Measurements from ENCODE around the gene THSD4. TPM values are rescaled to one million over a fixed set of nuclear protein-coding genes. Genes with fewer than 3 reads are reported as not detected.
A peak's percentile ranks its signal among the peaks of the same experiment; 100 is the strongest.
"Not testable (repeated sequence)": the region's sequence is repeated elsewhere in the genome, so short reads cannot be mapped to it uniquely, and the experiment has no call there.

THSD4 gene
- total and polyA plus RNA-seq, 8 donors: 15.7 to 43.3 (median 19.1) TPM

GRCh38 chr15:71434774-71435173, 319.5 kb downstream of the THSD4 start:
- Histone ChIP-seq H3K27ac (no peak overlapping the region), H3K36me3 (no peaks in the 10 kb centered on the region), H3K27me3 (no peaks in the 10 kb centered on the region), H3K4me1 (peaks cover 0 to 3% of the 10 kb centered on the region in 2 donors), H3K4me3 (no peak overlapping the region), H3K9me3 (peaks cover 0 to 2% of the 10 kb centered on the region in 2 donors)
- intact Hi-C loops (cut with DNase I): loop anchor here in 1 of 2 donors (5.0 to 10.0 kb wide), 2 partner anchors 50 to 317 kb away; partner anchors contain the start of gene THSD4
- DNase-seq: no peak
- no peak for ATAC-seq
- no peak for TF ChIP-seq CTCF (IDR thresholded peaks at IDR 0.05)

- no peak for ATAC-seq
- intact Hi-C loops (cut with DNase I): loop anchor here in 1 of 2 donors (5.0 to 10.0 kb wide), 2 partner anchors 51 to 318 kb away; partner anchors contain the start of gene THSD4
- Histone ChIP-seq H3K9me3 (peaks cover 0 to 2% of the 10 kb centered on the region in 2 donors), H3K27ac (no peak overlapping the region), H3K36me3 (no peaks in the 10 kb centered on the region), H3K4me3 (no peak overlapping the region), H3K27me3 (no peaks in the 10 kb centered on the region), H3K4me1 (peaks cover 4 to 9% of the 10 kb centered on the region in 2 donors)
- DNase-seq: no peak
- no peak for TF ChIP-seq CTCF (IDR thresholded peaks at IDR 0.05)
These were observed 320.3 kb downstream of the THSD4 start for GRCh38 chr15:71435552-71435951.

GRCh38 chr15:71436854-71437253, 321.6 kb downstream of the THSD4 start:
- ATAC-seq: no peak
- TF ChIP-seq CTCF (IDR thresholded peaks at IDR 0.05): no peak
- intact Hi-C loops (cut with DNase I): loop anchor here in 1 of 2 donors (5.0 to 10.0 kb wide), 2 partner anchors 52 to 320 kb away; partner anchors contain the start of gene THSD4
- no peak for DNase-seq
- Histone ChIP-seq H3K36me3 (no peaks in the 10 kb centered on the region), H3K27ac (peak overlapping the region in 1 of 2 donors; percentile 36), H3K9me3 (peaks cover 0 to 2% of the 10 kb centered on the region in 2 donors), H3K4me1 (peaks cover 5 to 13% of the 10 kb centered on the region in 2 donors), H3K4me3 (no peak overlapping the region), H3K27me3 (no peaks in the 10 kb centered on the region)

- intact Hi-C loops (cut with DNase I): loop anchor here in 1 of 2 donors (5.0 to 10.0 kb wide), 2 partner anchors 53 to 320 kb away; partner anchors contain the start of gene THSD4
- Histone ChIP-seq H3K4me1 (peaks cover 5 to 13% of the 10 kb centered on the region in 2 donors), H3K9me3 (peaks cover 0 to 2% of the 10 kb centered on the region in 2 donors), H3K27ac (peak overlapping the region; percentile 6 to 36), H3K27me3 (no peaks in the 10 kb centered on the region), H3K36me3 (no peaks in the 10 kb centered on the region), H3K4me3 (no peak overlapping the region)
- ATAC-seq (peak; percentile 7), DNase-seq (no peak)
- TF ChIP-seq CTCF (IDR thresholded peaks at IDR 0.05): no peak
These were observed 322.1 kb downstream of the THSD4 start for GRCh38 chr15:71437404-71437803.

- DNase-seq (peak in 1 of 4 donors; percentile 67), ATAC-seq (peak; percentile 96)
- no peaks in the 10 kb centered on the region for H3K27me3 ChIP-seq
- H3K36me3 ChIP-seq: no peaks in the 10 kb centered on the region
- intact Hi-C loops (cut with DNase I): loop anchor here in 1 of 2 donors (5.0 to 10.0 kb wide), 2 partner anchors 53 to 321 kb away; partner anchors contain the start of gene THSD4
- H3K27ac ChIP-seq: peak overlapping the region; percentile 6 to 36
- H3K4me3 ChIP-seq: no peak overlapping the region
- H3K4me1 ChIP-seq: peaks cover 5 to 16% of the 10 kb centered on the region in 2 donors
- peaks cover 0 to 2% of the 10 kb centered on the region in 2 donors for H3K9me3 ChIP-seq
- no peak for TF ChIP-seq CTCF (IDR thresholded peaks at IDR 0.05)
These were observed 322.6 kb downstream of the THSD4 start for GRCh38 chr15:71437919-71438318.

- not testable (repeated sequence) for H3K27me3 ChIP-seq, H3K4me3 ChIP-seq, DNase-seq, H3K36me3 ChIP-seq, H3K27ac ChIP-seq, ATAC-seq, H3K9me3 ChIP-seq
- intact Hi-C loops (cut with DNase I): loop anchor here in 1 of 2 donors (5.0 to 10.0 kb wide), 2 partner anchors 55 to 322 kb away; partner anchors contain the start of gene THSD4
- peaks cover 10 to 22% of the 10 kb centered on the region in 2 donors for H3K4me1 ChIP-seq
These were observed 324.2 kb downstream of the THSD4 start for GRCh38 chr15:71439478-71439877.
